Motor neuron (in vitro differentiated cells): ENCODE results near the gene SST. TPM values are rescaled to one million over a fixed set of nuclear protein-coding genes. Genes with fewer than 3 reads are reported as not detected.
"Not testable (repeated sequence)": the region's sequence is repeated elsewhere in the genome, so short reads cannot be mapped to it uniquely, and the experiment has no call there.

Experiments
- ATAC-seq, 8 experiments: fragments of 200-7000 bp; cut with Tn5 transposase; replicated peaks in 6 of 8; 2 replicates each; pipeline ENCODE4 v1.8.0; 2021; ENCODE audit warnings: mild to moderate bottlenecking in 8 of 8, moderate library complexity in 8 of 8
- H3K27ac ChIP-seq, 2 donors: fragments of 250-450 bp; sonication (Bioruptor Pico); 2 replicates each; pipeline ENCODE4 v1.9.0; 2021; ENCODE audit warnings: antibody characterized with exemption in 2 of 2, mild to moderate bottlenecking in 2 of 2, moderate library complexity in 1 of 2
- H3K4me1 ChIP-seq, 2 donors: fragments of 250-450 bp; sonication (Bioruptor Pico); replicated peaks in 1 of 2; 2 replicates each; pipeline ENCODE4 v1.6.1; 2021; ENCODE audit warnings: antibody characterized with exemption in 2 of 2, mild to moderate bottlenecking in 2 of 2, moderate library complexity in 1 of 2
- H3K4me3 ChIP-seq, 5 donors: fragments of 250-450 bp; sonication (Bioruptor Pico); 2 replicates each; pipeline ENCODE4 v1.9.0; 2021; ENCODE audit warnings: antibody characterized with exemption in 5 of 5, mild to moderate bottlenecking in 5 of 5, moderate library complexity in 4 of 5
- WGBS, 10 experiments: fragments of 450-650 bp; shearing (Covaris generic); methylation state at CpG; one replicate each; pipeline ENCODE4 v1.0.0; 2022; 5-methylcytosine and 5-hydroxymethylcytosine counted together
- in situ Hi-C, 9 experiments: fragments of 400-800 bp; cut with MboI; loops; one replicate each; pipeline ENCODE4 v1.15.0; 2021; ENCODE audit warnings: low sequenced_read_pairs in 9 of 9, low pct_unique_long_range_greater_than_20kb in 2 of 9; ENCODE audit not compliant: unreplicated experiment in 9 of 9
- total RNA-seq, 8 experiments: library from RNA; unstranded; fragments of 300-600 nt; gene quantifications; 2 replicates each; pipeline versions ENCODE4 v1.2.3 to v1.2.4, GENCODE V29; 2022

Gene SST
- total RNA-seq, 8 experiments from 2014 or later: 3.6 to 21.2 (median 17.4) TPM; not detected in 3

GRCh38 chr3:187645379-187645778 lies 24.8 kb downstream of the SST start:
- H3K27ac ChIP-seq, H3K4me1 ChIP-seq, in situ Hi-C loops, ATAC-seq, H3K4me3 ChIP-seq: not testable (repeated sequence)
- 60 to 100% (median 100%) methylated on average over 1 of the region's 1 CpG; no CpG with 5 or more reads in 4 of the 10 experiments for WGBS, 10 experiments

- no peak overlapping the region for H3K27ac ChIP-seq
- no peak for ATAC-seq
- in situ Hi-C loops: no loop called here
- H3K4me3 ChIP-seq: no peak overlapping the region
- 7 to 95% (median 76%) methylated on average over 3 to 5 of the region's 5 CpGs for WGBS, 10 experiments
- no peaks in the 10 kb centered on the region for H3K4me1 ChIP-seq
Measured at GRCh38 chr3:187642861-187643260, 27.3 kb downstream of the SST start.

- in situ Hi-C loops: no loop called here
- WGBS, 10 experiments: 17 to 94% (median 67%) methylated on average over 1 to 2 of the region's 2 CpGs; no CpG with 5 or more reads in 1 of the 10 experiments
- no peaks in the 10 kb centered on the region for H3K4me1 ChIP-seq
- no peak overlapping the region for H3K4me3 ChIP-seq
- peak in 4 of 8 experiments; percentile 56 to 81 (median 72) for ATAC-seq
- no peak overlapping the region for H3K27ac ChIP-seq
Measured at GRCh38 chr3:187641320-187642016, 28.7 kb downstream of the SST start.

GRCh38 chr3:187640569-187641059 lies 29.6 kb downstream of the SST start:
- peak in 1 of 8 experiments; percentile 70 for ATAC-seq
- in situ Hi-C loops: no loop called here
- WGBS, 10 experiments: 0 to 100% (median 58%) methylated on average over 1 to 2 of the region's 2 CpGs

GRCh38 chr3:187639927-187640568 lies 30.1 kb downstream of the SST start:
- 56 to 100% (median 75%) methylated on average over 1 to 5 of the region's 5 CpGs; no CpG with 5 or more reads in 1 of the 10 experiments for WGBS, 10 experiments
- no peak for ATAC-seq
- Histone ChIP-seq H3K4me3 (no peak overlapping the region), H3K27ac (no peak overlapping the region), H3K4me1 (no peaks in the 10 kb centered on the region)
- in situ Hi-C loops: no loop called here

More at GRCh38 chr3:187640569-187641059, 29.6 kb downstream of the SST start:
- no peaks in the 10 kb centered on the region for H3K4me1 ChIP-seq
- no peak overlapping the region for H3K4me3 ChIP-seq
- no peak overlapping the region for H3K27ac ChIP-seq

GRCh38 chr3:187636528-187636927 lies 33.7 kb downstream of the SST start:
- ATAC-seq: peak in 1 of 8 experiments; percentile 43
- Histone ChIP-seq H3K27ac (no peak overlapping the region), H3K4me1 (no peaks in the 10 kb centered on the region), H3K4me3 (no peak overlapping the region)
- in situ Hi-C loops: no loop called here

GRCh38 chr3:187630404-187630803 lies 39.8 kb downstream of the SST start:
- in situ Hi-C loops: no loop called here
- WGBS, 10 experiments: 20 to 100% (median 100%) methylated on average over 1 to 2 of the region's 3 CpGs; no CpG with 5 or more reads in 5 of the 10 experiments
- Histone ChIP-seq H3K27ac (no peak overlapping the region), H3K4me3 (no peak overlapping the region), H3K4me1 (peaks cover 0 to 3% of the 10 kb centered on the region in 2 donors)
- ATAC-seq: peak in 2 of 8 experiments; percentile 35 to 39

- in situ Hi-C loops: loop anchor here in 1 of 9 experiments (10.0 kb wide), 1 partner anchor 45 kb away; the partner anchor contains the start of gene SST
Measured at GRCh38 chr3:187629711-187630110, 40.5 kb downstream of the SST start.

GRCh38 chr3:187628169-187628568 lies 42.0 kb downstream of the SST start:
- Histone ChIP-seq H3K4me3 (no peak overlapping the region), H3K27ac (no peak overlapping the region), H3K4me1 (peaks cover 0 to 3% of the 10 kb centered on the region in 2 donors)
- in situ Hi-C loops: loop anchor here in 1 of 9 experiments (10.0 kb wide), 1 partner anchor 47 kb away; the partner anchor contains the start of gene SST
- ATAC-seq: peak in 1 of 8 experiments; percentile 17
- 20 to 61% (median 24%) methylated on average over 1 to 3 of the region's 3 CpGs; no CpG with 5 or more reads in 4 of the 10 experiments for WGBS, 10 experiments

More at GRCh38 chr3:187629711-187630110, 40.5 kb downstream of the SST start:
- H3K4me3 ChIP-seq: no peak overlapping the region
- peaks cover 0 to 3% of the 10 kb centered on the region in 2 donors for H3K4me1 ChIP-seq
- peak in 3 of 8 experiments; percentile 70 to 87 (median 87) for ATAC-seq
- 0 to 96% (median 84%) methylated on average over 1 to 4 of the region's 4 CpGs; no CpG with 5 or more reads in 2 of the 10 experiments for WGBS, 10 experiments
- H3K27ac ChIP-seq: no peak overlapping the region

GRCh38 chr3:187626581-187626980 lies 43.6 kb downstream of the SST start:
- 67 to 100% (median 78%) methylated on average over 1 to 2 of the region's 2 CpGs; no CpG with 5 or more reads in 3 of the 10 experiments for WGBS, 10 experiments
- H3K4me3 ChIP-seq: no peak overlapping the region
- ATAC-seq: no peak
- peaks cover 0 to 3% of the 10 kb centered on the region in 2 donors for H3K4me1 ChIP-seq
- in situ Hi-C loops: loop anchor here in 1 of 9 experiments (10.0 kb wide), 1 partner anchor 48 kb away; the partner anchor contains the start of gene SST
- no peak overlapping the region for H3K27ac ChIP-seq

GRCh38 chr3:187624588-187624987 lies 45.6 kb downstream of the SST start:
- 20 to 100% (median 84%) methylated on average over 1 to 4 of the region's 4 CpGs; no CpG with 5 or more reads in 4 of the 10 experiments for WGBS, 10 experiments
- in situ Hi-C loops: loop anchor here in 1 of 9 experiments (10.0 kb wide), 1 partner anchor 50 kb away; the partner anchor contains the start of gene SST
- Histone ChIP-seq H3K27ac (no peak overlapping the region), H3K4me3 (no peak overlapping the region), H3K4me1 (peaks cover 0 to 2% of the 10 kb centered on the region in 2 donors)
- ATAC-seq: no peak

- in situ Hi-C loops: loop anchor here in 1 of 9 experiments (10.0 kb wide), 1 partner anchor 51 kb away; the partner anchor contains the start of gene SST
- no peaks in the 10 kb centered on the region for H3K4me1 ChIP-seq
- H3K27ac ChIP-seq: no peak overlapping the region
- no peak overlapping the region for H3K4me3 ChIP-seq
- WGBS, 10 experiments: 50 to 100% (median 86%) methylated on average over 1 to 3 of the region's 5 CpGs; no CpG with 5 or more reads in 2 of the 10 experiments
- peak in 1 of 8 experiments; percentile 36 for ATAC-seq
Measured at GRCh38 chr3:187623285-187623814, 46.8 kb downstream of the SST start.
